ENCODE measurements around the gene RTBDN. TPM values are rescaled to one million over a fixed set of nuclear protein-coding genes. Genes with fewer than 3 reads are reported as not detected.

The RTBDN gene
- polyA plus RNA-seq, 1 of the 3 experiments (the other 2 are of a cell fraction): 0.72 TPM

DNA sequence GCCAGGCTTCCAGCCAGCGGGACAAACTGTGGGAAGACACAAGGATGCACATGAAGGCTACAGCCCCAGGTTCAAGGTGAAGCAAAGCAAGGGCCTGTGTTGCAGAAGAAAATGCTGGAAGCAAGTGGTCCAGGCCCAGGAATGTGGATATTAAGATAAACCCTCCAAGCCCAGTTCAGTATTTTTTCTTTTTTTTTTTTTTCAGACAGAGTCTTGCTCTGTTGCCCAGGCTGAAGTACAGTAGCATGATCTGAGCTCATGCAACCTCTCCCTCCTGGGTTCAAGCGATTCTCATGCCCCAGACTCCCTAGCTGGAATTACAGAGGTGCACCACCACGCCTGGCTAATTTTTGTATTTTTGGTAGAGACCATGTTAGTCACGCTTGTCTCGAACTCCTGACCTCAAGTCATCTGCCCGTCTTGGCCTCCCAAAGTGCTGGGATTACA is 37.2 kb downstream of the RTBDN start:
- ChIA-PET CTCF (interaction anchor here (0.6 to 17.1 kb wide), 15 partner anchors 9 to 308 kb away, joined by 3 to 447 read pairs (median 9); partner anchors contain the start of genes DNASE2, GET3, HOOK2 and RNASEH2A), POLR2A (interaction anchor here (2.3 kb wide), 1 partner anchor 19 kb away, joined by 22 read pairs; no protein-coding TSS in a partner anchor)
- TF ChIP-seq RAD21 (IDR thresholded peaks at IDR 0.05; ENCODE audit: low read length): no peak
- TF ChIP-seq RXRA (IDR thresholded peaks at IDR 0.05; ENCODE audit: borderline replicate concordance, low read depth): no peak
- TF ChIP-seq IRF3 (IDR thresholded peaks at IDR 0.05; ENCODE audit: low read depth, low read length): no peak
- no peak for TF ChIP-seq TAF1 (IDR thresholded peaks at IDR 0.05; ENCODE audit: borderline replicate concordance, low read depth, low read length)
- no peak for TF ChIP-seq RFX5 (IDR thresholded peaks at IDR 0.05; ENCODE audit: low read length)
- TF ChIP-seq, protein P1, sequence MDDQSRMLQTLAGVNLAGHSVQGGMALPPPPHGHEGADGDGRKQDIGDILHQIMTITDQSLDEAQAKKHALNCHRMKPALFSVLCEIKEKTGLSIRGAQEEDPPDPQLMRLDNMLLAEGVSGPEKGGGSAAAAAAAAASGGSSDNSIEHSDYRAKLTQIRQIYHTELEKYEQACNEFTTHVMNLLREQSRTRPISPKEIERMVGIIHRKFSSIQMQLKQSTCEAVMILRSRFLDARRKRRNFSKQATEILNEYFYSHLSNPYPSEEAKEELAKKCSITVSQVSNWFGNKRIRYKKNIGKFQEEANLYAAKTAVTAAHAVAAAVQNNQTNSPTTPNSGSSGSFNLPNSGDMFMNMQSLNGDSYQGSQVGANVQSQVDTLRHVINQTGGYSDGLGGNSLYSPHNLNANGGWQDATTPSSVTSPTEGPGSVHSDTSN (IDR thresholded peaks at IDR 0.05): no peak
- WGBS (ENCODE audit: low lambda C conversion rate): 92% methylated on average over 6 of the region's 6 CpGs
- no peaks in the 10 kb centered on the region for H3K9me3 ChIP-seq
- H3K9me2 ChIP-seq: no peaks in the 10 kb centered on the region
- DNase-seq: no peak
- no peaks in the 10 kb centered on the region for H3K27me3 ChIP-seq (ENCODE audit: insufficient read depth)
- no peak overlapping the region for H3K9ac ChIP-seq
- peaks cover 21% of the 10 kb centered on the region for H3K79me2 ChIP-seq (ENCODE audit: insufficient read depth)
- peaks cover 8 to 10% of the 10 kb centered on the region in 2 experiments for H3K36me3 ChIP-seq (replicated peaks in 1 of 2; ENCODE audit: control insufficient read depth in 1 of 2, insufficient read depth in 2 of 2, low read length in 1 of 2)
- peaks cover 10% of the 10 kb centered on the region for H4K20me1 ChIP-seq (ENCODE audit: insufficient read depth)
- no peak overlapping the region for H3K4me2 ChIP-seq
- H3K4me1 ChIP-seq (ENCODE audit: control insufficient read depth in 1 of 2, insufficient read depth in 2 of 2, low read depth in 1 of 2, low read length in 1 of 2): peaks cover 9 to 25% of the 10 kb centered on the region in 2 experiments; a peak in 1 of 4 replicates
- peaks cover 33% of the 10 kb centered on the region for H3F3A ChIP-seq (replicated peaks; ENCODE audit: insufficient read depth)
- no peak overlapping the region for H2AFZ ChIP-seq (ENCODE audit: low read depth)
- H3K27ac ChIP-seq (ENCODE audit: low read depth in 2 of 2, low read length in 1 of 2): no peak overlapping the region
- H3K4me3 ChIP-seq (ENCODE audit: low read depth in 2 of 2, low read length in 1 of 2): no peak overlapping the region

- ChIA-PET CTCF (interaction anchor here (0.6 to 17.1 kb wide), 25 partner anchors 9 to 307 kb away, joined by 3 to 447 read pairs (median 6); partner anchors contain the start of genes DNASE2, GET3, HOOK2 and RNASEH2A), POLR2A (interaction anchor here (0.6 to 2.3 kb wide), 3 partner anchors 19 to 35 kb away, joined by 3 to 22 read pairs (median 6); no protein-coding TSS in a partner anchor)
- Histone ChIP-seq H3K36me3 (replicated peaks in 1 of 2; ENCODE audit: control insufficient read depth in 1 of 2, insufficient read depth in 2 of 2, low read length in 1 of 2) (peaks cover 8 to 10% of the 10 kb centered on the region in 2 experiments), H3K27ac (ENCODE audit: low read depth in 2 of 2, low read length in 1 of 2) (peak overlapping the region in 1 of 2 experiments; percentile 36; a peak in 1 of 4 replicates), H4K20me1 (ENCODE audit: insufficient read depth) (peaks cover 17% of the 10 kb centered on the region), H3K79me2 (ENCODE audit: insufficient read depth) (peaks cover 26% of the 10 kb centered on the region), H3K9ac (no peak overlapping the region), H3K4me3 (ENCODE audit: low read depth in 2 of 2, low read length in 1 of 2) (peak overlapping the region in 1 of 2 experiments; percentile 38; a peak in 1 of 4 replicates), H3K4me2 (no peak overlapping the region), H3K9me3 (no peaks in the 10 kb centered on the region), H3K4me1 (ENCODE audit: control insufficient read depth in 1 of 2, insufficient read depth in 2 of 2, low read depth in 1 of 2, low read length in 1 of 2) (peaks cover 9 to 23% of the 10 kb centered on the region in 2 experiments; a peak in 1 of 4 replicates), H3F3A (replicated peaks; ENCODE audit: insufficient read depth) (peaks cover 33% of the 10 kb centered on the region), H3K27me3 (ENCODE audit: insufficient read depth) (no peaks in the 10 kb centered on the region), H3K9me2 (no peaks in the 10 kb centered on the region), H2AFZ (ENCODE audit: low read depth) (peak overlapping the region; percentile 9; the same call in 1 of the 2 replicates)
- peak; percentile 77 for DNase-seq
- TF ChIP-seq SMC3 (IDR thresholded peaks at IDR 0.05; ENCODE audit: low read depth, low read length) (peak; percentile 95), USF2 (IDR thresholded peaks at IDR 0.05; ENCODE audit: borderline replicate concordance, low read depth, low read length) (no peak), POLR2AphosphoS5 (IDR thresholded peaks at IDR 0.05; ENCODE audit: low read depth, low read length) (peak; percentile 44; the same call in 1 of the 2 replicates), RCOR1 (IDR thresholded peaks at IDR 0.05; ENCODE audit: low read length) (peak; percentile 52; the same call in 1 of the 2 replicates), GABPA (IDR thresholded peaks at IDR 0.05; ENCODE audit: low read depth) (no peak), RAD21 (IDR thresholded peaks at IDR 0.05; ENCODE audit: low read length) (peak; percentile 99)
- TF ChIP-seq, protein P2, sequence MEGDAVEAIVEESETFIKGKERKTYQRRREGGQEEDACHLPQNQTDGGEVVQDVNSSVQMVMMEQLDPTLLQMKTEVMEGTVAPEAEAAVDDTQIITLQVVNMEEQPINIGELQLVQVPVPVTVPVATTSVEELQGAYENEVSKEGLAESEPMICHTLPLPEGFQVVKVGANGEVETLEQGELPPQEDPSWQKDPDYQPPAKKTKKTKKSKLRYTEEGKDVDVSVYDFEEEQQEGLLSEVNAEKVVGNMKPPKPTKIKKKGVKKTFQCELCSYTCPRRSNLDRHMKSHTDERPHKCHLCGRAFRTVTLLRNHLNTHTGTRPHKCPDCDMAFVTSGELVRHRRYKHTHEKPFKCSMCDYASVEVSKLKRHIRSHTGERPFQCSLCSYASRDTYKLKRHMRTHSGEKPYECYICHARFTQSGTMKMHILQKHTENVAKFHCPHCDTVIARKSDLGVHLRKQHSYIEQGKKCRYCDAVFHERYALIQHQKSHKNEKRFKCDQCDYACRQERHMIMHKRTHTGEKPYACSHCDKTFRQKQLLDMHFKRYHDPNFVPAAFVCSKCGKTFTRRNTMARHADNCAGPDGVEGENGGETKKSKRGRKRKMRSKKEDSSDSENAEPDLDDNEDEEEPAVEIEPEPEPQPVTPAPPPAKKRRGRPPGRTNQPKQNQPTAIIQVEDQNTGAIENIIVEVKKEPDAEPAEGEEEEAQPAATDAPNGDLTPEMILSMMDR (IDR thresholded peaks at IDR 0.05): peak; percentile 87
- WGBS (ENCODE audit: low lambda C conversion rate): 10% methylated on average over 14 of the region's 18 CpGs
Measured at GRCh38 chr19:12796146-12797071, 38.0 kb downstream of the RTBDN start.

Measured in SK-N-SH (cell line).